IPS-18c (cell line): ENCODE data around the gene BMF.

ENCODE experiments used
- H3K4me3 ChIP-seq: 2 replicates; pipeline ENCODE4 v1.7.0; 2013; ENCODE audit warnings: low read depth, mild to moderate bottlenecking, low read length, moderate library complexity; ENCODE audit not compliant: insufficient read depth
- H3K9me3 ChIP-seq: one replicate; pipeline ENCODE4 v1.6.1; 2013; ENCODE audit warnings: mild to moderate bottlenecking, low read length, moderate library complexity; ENCODE audit not compliant: control insufficient read depth, insufficient read depth

The BMF gene

DNA sequence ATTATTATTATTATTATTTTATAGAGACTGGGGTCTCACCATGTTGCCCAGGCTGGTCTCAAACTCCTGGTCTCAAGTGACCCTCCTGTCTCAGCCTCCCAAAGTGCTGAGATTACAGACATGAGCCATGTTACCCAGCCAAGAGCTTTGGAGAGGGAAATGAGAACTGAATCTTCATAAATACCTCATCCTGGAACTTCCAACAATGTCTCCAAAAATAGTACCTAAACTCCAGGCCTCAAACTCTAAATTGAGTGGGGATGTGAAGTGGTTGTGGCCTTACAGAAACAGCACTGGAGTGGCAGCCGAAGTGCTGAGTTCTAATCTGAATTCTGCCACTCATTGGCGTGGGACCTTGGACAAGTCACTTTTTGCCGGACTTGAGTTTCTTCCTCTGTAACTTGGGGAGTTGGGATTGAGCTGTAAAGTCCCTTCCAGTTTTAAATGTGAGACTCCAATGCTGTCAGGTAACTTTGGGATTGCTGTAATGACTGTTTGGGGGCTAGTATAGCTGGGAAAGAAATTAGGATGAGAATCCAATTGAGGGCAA lies 59.7 kb downstream of the BMF start:
- no peak overlapping the region for H3K4me3 ChIP-seq

DNA sequence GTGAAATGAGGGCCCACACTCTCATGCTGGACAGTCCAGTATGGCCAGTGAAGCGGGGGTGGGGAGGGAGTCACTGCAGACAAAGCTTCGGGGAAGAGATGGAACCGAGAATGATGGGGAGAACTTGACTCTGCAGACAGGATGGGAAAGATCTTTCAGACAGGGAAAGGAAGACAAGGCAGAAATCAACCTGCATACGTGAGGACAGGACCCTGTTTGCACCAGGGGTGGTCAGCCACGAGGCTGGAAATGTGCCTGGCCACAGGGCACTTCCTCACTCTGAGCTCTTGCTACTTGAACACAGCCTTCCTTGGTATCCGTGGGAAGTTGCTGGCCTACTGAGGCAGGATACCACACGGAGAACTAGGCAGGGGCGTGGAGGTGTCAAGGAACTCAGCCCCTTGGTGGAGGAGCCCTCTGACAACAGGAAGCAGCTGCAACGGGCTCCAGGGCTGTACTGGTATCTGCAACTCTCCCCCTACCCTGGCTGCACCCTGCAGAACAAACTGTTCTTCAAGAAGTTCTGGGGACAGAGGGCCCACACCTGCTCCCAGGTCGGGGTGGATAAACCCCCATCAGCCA lies 60.4 kb downstream of the BMF start:
- no peak overlapping the region for H3K4me3 ChIP-seq
- no peaks in the 10 kb centered on the region for H3K9me3 ChIP-seq

More for the DNA sequence above, 59.7 kb downstream of the BMF start:
- no peaks in the 10 kb centered on the region for H3K9me3 ChIP-seq

DNA sequence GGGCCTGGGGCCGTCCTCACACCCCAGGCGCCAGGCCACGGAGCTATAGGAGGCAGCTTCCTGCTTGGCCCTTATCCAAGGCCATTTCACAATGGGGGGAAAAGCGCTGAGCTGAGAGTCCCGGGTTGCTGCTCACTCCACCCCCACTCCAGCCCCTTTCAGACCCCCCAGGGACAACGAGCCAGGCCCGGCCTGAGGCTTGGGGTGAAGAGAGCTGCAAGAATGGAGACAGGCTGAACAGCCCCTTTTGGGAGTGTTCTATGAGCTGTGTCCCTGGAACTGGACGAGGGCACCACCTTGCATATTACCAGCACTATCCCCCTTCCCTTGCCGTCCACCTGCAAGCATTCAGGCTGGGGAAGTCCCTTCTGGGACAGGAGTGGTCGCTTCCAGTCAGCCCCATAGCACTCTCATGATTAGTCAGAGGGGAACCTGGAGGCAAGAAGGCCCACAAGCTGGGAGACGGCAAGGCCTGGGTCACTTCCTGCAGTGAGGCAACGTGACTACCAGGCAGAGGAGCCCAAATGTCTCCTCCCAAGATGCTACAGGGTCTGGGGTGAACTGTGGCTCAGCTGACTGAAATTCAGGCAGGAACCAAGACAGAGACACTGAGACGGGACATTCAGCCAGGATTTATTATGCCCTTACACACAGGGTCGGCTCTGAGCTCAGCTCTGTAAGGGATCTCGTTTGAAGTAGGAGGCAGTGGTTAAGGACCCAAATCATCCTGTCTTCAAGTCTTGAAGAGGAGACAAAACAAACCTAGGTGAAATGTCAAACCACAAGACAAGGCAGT lies 61.1 kb downstream of the BMF start:
- Histone ChIP-seq H3K4me3 (no peak overlapping the region), H3K9me3 (no peaks in the 10 kb centered on the region)

DNA sequence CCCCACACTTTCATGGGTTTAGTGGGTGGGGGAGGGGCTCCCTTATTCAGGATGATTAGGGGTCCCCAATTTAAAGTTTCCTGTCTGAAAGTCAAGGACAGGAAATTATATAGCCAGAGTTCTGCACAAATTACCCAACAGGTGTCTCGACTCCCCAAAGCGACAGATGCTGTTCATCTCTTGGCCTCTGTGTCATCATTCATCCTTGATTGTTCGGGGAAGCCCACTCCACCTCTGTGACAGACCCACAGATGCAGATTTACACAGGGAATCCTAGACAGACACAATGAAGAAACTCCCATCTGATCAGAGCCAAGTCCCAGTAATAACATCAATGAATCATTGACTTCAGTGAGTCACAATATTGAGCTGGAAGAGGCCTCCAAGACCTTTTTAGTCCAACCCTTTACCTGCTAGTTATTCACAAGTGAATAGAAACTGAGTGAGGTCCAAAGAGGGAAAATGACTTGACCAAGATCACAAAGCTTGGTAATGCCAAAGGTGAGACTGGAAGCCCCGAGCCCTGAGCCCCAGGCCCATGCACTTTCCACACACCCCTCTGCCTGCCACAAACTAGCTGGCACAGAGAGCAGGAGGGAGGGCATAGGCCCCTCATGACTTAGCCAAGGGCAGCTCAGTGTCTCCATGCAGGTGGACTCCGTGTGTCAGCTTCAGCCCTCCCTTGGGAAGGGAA lies 61.8 kb downstream of the BMF start:
- Histone ChIP-seq H3K9me3 (no peaks in the 10 kb centered on the region), H3K4me3 (no peak overlapping the region)

DNA sequence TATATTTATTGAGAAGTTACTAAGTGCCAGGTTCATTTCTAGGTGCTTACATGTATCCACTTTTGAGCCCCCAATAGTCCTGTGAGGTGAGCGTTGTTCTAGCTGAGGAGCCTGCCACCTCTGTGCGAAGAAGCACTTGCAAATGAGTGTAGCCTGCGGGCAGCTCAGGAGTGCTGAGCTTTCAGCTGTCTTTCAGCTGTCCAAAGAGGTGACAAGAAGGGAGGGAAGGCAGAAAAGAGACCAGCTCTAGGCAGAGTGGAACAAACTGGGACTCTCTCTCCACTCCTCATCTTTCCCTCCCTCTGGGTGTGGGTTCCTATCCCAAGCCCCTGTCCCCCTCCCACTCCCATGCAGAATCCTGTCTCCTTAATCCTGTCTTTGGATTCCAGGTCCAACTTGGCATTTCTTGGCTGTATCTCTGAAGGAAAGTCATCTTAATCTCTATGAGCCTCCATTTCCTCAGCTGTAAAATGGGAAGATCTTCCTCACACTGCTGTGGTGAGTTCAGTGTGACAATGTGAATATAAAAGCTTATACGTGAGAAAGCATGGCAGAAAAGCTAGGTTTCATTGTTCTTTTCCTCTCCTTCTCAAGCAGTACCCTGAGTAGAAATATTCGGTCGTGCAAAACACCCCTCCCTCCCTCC lies 63.0 kb downstream of the BMF start:
- H3K4me3 ChIP-seq, result no peak overlapping the region
- no peaks in the 10 kb centered on the region for H3K9me3 ChIP-seq

DNA sequence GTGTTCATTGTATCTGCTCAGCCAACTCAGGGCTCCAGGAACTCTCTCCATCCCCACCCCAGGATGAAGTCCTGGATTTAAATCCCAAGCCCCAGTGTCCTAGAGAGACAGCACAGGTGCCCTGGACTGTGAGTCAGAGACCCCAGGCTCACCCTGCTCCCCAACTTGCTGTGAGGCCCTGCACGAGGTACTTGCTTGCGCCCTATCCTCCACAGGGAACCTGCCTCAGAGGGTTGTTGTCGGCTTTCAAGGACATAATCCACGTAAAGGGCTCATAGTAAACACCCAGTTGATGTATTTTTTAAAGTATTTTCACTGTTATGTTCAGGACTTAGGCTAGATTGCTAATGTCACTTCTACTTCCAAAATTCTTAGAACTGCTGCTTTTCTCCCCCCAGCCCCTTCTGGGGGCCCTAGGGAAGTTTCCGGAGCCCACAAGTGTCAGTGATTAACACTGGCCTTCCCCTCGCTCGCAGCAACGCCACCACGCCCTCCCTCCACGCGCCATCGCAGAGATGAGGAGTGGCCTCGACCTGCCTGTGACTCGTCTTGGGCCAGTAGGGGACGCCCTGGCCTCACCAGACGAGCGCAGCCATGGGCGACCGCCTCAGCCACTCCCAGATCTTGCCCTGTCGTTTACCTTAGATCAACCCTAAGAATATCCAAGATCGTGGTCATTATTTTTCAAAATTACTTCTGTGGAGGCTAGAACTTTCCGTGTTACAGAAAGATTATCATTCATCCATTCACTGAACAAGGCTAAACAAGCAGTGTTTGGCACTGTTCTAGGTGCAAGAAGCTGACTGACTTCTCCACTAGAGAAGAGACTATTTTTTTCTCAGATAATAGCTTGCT lies 63.7 kb downstream of the BMF start:
- H3K4me3 ChIP-seq, result peak overlapping the region; percentile 10; the same call in 1 of the 2 replicates
- no peaks in the 10 kb centered on the region for H3K9me3 ChIP-seq

DNA sequence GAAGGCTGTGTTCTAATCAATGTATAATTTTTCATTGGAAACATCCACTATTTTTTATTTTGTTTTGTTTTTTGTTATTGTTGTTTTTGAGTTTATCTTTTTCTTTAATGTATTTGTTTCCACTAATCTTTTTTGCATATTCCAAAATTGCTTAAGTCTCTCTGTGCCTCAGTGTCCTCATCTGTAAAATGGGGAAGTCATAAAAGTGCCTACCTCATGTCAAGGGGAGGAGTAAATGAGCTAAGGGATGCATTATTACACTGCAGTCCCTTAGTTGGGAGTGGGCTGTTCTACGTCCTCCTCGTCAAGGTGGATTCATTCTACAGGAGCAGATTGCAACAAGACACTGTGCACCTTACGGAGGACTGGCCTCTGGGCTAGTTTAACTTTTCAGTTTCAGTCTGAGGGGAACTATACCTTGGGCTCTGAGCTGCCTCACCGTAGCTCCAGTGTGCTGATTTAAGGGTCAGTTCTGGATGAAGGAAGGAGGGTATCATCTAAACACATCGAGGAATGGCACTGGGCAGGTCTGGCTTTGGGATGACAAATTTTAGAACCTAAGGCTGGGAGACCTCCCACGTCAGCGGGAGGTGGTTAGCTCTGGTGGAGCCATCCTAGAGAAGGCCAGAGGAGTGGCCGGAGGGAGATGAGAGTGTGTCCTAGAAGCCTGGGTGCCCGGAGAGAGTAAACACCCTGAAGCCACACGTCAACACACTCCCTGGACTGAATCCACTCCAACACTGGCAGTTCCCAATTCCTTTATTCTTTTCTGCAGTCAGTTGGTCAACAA lies 64.6 kb downstream of the BMF start:
- no peak overlapping the region for H3K4me3 ChIP-seq
- no peaks in the 10 kb centered on the region for H3K9me3 ChIP-seq

DNA sequence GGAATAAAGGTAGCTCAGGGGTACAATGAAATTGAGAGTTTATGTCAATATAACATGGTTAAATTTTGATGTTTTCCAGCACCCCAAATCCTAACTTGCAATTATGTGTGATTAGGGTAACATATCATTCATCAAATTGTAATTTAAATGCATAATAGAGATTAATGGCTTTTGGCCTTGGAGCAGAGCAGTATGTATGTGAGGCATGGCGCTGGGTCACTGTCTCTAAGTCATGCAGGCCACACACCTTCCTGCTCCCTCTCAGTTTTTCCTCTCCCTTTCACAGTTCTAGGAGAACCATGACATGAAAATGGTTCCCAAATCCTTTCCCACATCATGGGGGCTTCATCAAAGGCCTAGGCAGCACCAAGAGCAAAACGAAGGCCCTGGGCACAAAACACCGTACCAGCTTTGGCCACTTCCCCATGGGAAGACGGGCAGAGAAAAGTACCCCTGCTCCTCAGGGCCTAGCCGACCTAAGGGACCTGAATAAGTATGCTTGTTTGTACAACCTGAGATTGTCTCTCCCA lies 65.8 kb downstream of the BMF start:
- H3K9me3 ChIP-seq, result no peaks in the 10 kb centered on the region
- no peak overlapping the region for H3K4me3 ChIP-seq

DNA sequence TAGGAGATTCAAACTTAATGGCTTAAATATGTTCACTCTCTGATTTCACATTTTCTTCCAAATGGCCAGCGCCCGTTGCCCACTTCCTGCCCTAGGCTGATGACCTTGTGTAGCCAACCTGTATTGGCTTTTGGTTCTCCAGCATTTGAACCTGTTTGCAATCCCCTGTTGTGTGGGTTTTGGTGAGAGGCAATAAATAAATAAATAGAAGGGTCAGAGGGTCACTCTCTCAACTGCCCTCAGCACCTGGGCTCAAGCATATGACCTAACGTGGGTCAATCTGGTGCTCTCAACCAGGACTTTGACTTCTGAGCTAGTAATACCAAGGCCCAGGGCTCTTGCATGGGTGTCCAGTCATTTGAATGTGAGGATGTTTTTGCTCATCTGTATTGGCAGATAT lies 67.9 kb downstream of the BMF start:
- Histone ChIP-seq H3K9me3 (no peaks in the 10 kb centered on the region), H3K4me3 (no peak overlapping the region)

DNA sequence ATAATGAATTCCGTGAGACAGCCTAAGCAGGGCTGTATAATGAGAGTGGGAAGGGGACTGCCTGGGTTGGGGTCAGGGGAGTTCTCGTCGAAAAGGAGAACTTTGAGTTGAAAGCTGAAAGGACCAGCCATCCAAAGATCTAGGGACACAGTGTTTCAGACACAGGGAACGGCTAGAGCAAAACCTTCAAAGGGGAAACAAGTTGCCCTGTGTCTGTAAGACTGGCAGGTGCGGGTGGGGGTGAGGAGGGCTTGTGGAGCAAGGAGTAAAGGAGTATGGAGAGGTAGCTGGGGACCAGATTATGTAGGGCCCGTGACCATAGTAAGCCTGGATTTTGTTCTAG lies 68.4 kb downstream of the BMF start:
- Histone ChIP-seq H3K4me3 (no peak overlapping the region), H3K9me3 (no peaks in the 10 kb centered on the region)

DNA sequence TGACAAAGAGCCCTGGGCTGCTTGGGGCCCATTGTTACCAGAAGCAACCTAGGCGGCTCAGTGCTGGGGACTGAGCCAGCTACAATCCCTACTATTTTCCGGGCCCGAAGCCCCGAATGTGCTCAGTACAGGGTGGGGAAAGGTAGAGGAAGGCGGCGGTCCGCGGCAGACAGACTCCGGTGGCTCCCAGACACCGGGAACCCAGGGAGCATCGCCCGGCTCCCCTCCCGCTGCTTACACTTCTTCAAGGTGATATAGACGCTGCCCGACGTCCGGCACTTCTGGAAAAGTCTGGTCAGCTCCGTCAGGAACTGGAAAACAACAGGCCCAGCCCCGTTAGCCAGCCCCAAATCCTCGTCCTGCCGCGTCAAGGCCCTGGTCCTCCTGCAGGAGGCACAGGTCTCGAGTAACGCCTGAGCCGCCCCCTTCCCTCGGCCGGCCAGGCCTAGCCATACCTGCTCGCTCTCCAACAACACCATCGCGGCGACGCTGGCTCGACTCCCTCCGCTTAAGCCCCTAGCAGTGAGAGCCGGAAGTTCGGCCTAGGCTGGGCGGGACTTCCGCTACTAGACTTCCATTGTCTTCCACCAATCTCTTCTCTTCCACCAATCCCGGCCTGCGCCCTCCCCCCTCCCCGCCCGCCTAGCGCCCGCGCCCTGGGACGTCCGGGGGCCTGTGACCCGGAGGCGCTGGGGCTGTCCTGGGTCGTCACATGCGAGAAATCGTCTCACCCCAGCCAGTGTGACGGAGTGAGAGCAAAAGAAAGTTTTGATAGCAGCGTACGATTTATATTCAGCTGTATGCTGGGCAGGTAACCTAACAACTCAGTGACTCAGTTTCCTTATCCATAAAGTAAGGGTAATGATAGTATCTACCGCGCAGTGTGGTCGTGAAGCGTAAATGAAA lies 69.8 kb downstream of the BMF start, which contains the start of gene SRP14:
SRP14 (minus strand) TSS at position 544 of the 906 bp plus-strand sequence; CDS start at position 479, 65 bp downstream.
- no peaks in the 10 kb centered on the region for H3K9me3 ChIP-seq

DNA sequence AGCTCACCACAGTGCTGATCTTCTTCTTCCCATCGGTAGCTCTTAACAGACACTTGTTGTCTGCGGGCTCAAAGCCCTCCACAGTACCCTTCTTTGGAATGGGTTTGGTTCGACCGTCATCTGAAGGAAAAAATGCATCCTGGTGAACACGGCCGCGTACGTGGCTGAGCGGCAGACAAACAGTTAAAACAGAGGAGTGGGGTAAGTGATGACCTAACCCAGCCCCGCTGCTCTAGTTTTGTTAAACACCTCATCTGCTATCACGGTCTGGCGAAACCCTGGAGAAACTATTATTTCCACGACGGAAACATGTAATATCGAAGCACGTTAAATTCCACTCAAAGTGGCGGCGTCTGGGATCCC lies 70.4 kb downstream of the BMF start:
- no peaks in the 10 kb centered on the region for H3K9me3 ChIP-seq
- H3K4me3 ChIP-seq, result peak overlapping the region; percentile 98

More for the DNA sequence above, 69.8 kb downstream of the BMF start, which contains the start of gene SRP14:
- H3K4me3 ChIP-seq, result peak within 1 kb of the TSS; percentile 98
